K562 (cell line): Measurements from ENCODE around the gene ZSCAN26. TPM values are rescaled to one million over a fixed set of nuclear protein-coding genes. Genes with fewer than 3 reads are reported as not detected.

ENCODE experiments used
- CBX3 ChIP-seq, 2 experiments: IDR thresholded peaks; 1 replicate in 1 of 2; 2 replicates in 1 of 2; pipeline ENCODE4 v1.6.1; 2012; ENCODE audit warnings: inconsistent platforms in 2 of 2, low read length in 2 of 2, borderline replicate concordance in 1 of 2, control low read depth in 1 of 2
- GATA2 ChIP-seq: sonication (generic); formaldehyde crosslinking; IDR thresholded peaks from 2 replicates; pipeline ENCODE4 v1.4.0; 2020; ENCODE audit warnings: mild to moderate bottlenecking, missing genetic modification reagents
- MTF1 ChIP-seq: fragments of 250-450 bp; sonication (Bioruptor Pico); IDR thresholded peaks from 2 replicates; pipeline ENCODE4 v1.9.0; 2021; ENCODE audit warnings: moderate library complexity, mild to moderate bottlenecking, inconsistent platforms, borderline replicate concordance
- NFATC3 ChIP-seq: fragments of 450-650 bp; IDR thresholded peaks from 2 replicates; pipeline ENCODE4 v1.6.1; 2017; ENCODE audit warnings: mild to moderate bottlenecking
- NRF1 ChIP-seq, 2 experiments: fragments of 450-650 bp; IDR thresholded peaks in 1 of 2; conservative IDR thresholded peaks in 1 of 2; 2 replicates each; pipeline ENCODE4 v1.6.1; 2014; ENCODE audit warnings: mild to moderate bottlenecking in 2 of 2
- PHB ChIP-seq: fragments of 250-450 bp; sonication (Bioruptor Pico); IDR thresholded peaks from 2 replicates; pipeline ENCODE4 v1.5.0; 2021
- PRMT5 ChIP-seq: sonication (generic); formaldehyde crosslinking; IDR thresholded peaks from 2 replicates; pipeline ENCODE4 v1.5.0; 2020; ENCODE audit warnings: missing genetic modification reagents
- RB1 ChIP-seq: fragments of 450-650 bp; IDR thresholded peaks from 2 replicates; pipeline ENCODE4 v1.6.1; 2017; ENCODE audit warnings: low read depth, mild to moderate bottlenecking
- SMC3 ChIP-seq: conservative IDR thresholded peaks from 2 replicates; pipeline ENCODE4 v1.6.1; 2011; ENCODE audit warnings: low read depth, low read length, improper control_type of control experiment; ENCODE audit not compliant: insufficient read depth
- YY1 ChIP-seq, 3 experiments: IDR thresholded peaks; 2 replicates each; pipeline ENCODE4 v1.6.1; 2011; ENCODE audit warnings: low read length in 2 of 3, mild to moderate bottlenecking in 2 of 3, moderate library complexity in 2 of 3, borderline replicate concordance in 1 of 3, control low read depth in 1 of 3, low read depth in 1 of 3; ENCODE audit not compliant: insufficient read depth in 3 of 3, insufficient replicate concordance in 2 of 3, control insufficient read depth in 1 of 3, insufficient read length in 1 of 3; ENCODE audit errors: extremely low read depth in 1 of 3
- ZNF134 ChIP-seq: fragments of 250-450 bp; sonication (Bioruptor Pico); conservative IDR thresholded peaks from 2 replicates; pipeline ENCODE4 v1.4.0; 2020
- ZNF507 ChIP-seq: conservative IDR thresholded peaks from 2 replicates; pipeline ENCODE4 v1.6.1; 2017; ENCODE audit warnings: missing genetic modification characterization, missing compliant biosample characterization
- ZNF696 ChIP-seq: fragments of 250-450 bp; sonication (Bioruptor Pico); conservative IDR thresholded peaks from 2 replicates; pipeline ENCODE4 v1.4.0; 2020; ENCODE audit warnings: mild to moderate bottlenecking, moderate library complexity
- ZNF766 ChIP-seq: fragments of 200-800 bp; sonication (Bioruptor generic); conservative IDR thresholded peaks from 2 replicates; pipeline ENCODE4 v1.6.1; 2016; ENCODE audit warnings: missing genetic modification characterization, missing compliant biosample characterization
- polyA plus RNA-seq, 8 experiments: library from polyadenylated mRNA; depleted of rRNA in 4 of 8; stranded (reverse) in 5 of 8; unstranded in 3 of 8; fragments of >200 nt; fragmentation: Nextera tagmentation in 2 of 8; fragmentation: Illumina TruSeq in 1 of 8; extraction: Ambion mirVana in 2 of 8; extraction: Trizol in 1 of 8; gene quantifications; 2 replicates each; pipeline versions ENCODE4 v1.2.1 to v1.2.3, GENCODE V29; 2011 to 2014; ENCODE audit warnings: inconsistent platforms in 1 of 8, missing spikeins in 1 of 8
- total RNA-seq, 7 experiments: library from RNA; depleted of rRNA in 6 of 7; stranded (reverse); fragments of >200 nt in 6 of 7; fragmentation: Illumina TruSeq in 2 of 7; extraction: Trizol in 2 of 7; gene quantifications; 2 replicates each; pipeline versions ENCODE4 v1.2.1 to v1.2.3, GENCODE V29; 2011 to 2021; ENCODE audit warnings: low replicate concordance in 1 of 7
- TF ChIP-seq, protein P1 (sequence below), 2 experiments: IDR thresholded peaks in 1 of 2; conservative IDR thresholded peaks in 1 of 2; 2 replicates each; pipeline ENCODE4 v1.6.1; 2016; ENCODE audit warnings: low read depth in 2 of 2, mild to moderate bottlenecking in 1 of 2, missing compliant biosample characterization in 1 of 2, missing genetic modification characterization in 1 of 2, moderate library complexity in 1 of 2
- TF ChIP-seq, protein P2 (sequence below), 2 experiments: fragments of 450-650 bp; IDR thresholded peaks; 2 replicates each; pipeline ENCODE4 v1.6.1; 2016

ZSCAN26 gene
- total and polyA plus RNA-seq, 9 of the 15 experiments (the other 6 are each of a cell fraction or from before 2014, with no cell fraction given): 5.9 to 14.2 (median 10.5) TPM

DNA sequence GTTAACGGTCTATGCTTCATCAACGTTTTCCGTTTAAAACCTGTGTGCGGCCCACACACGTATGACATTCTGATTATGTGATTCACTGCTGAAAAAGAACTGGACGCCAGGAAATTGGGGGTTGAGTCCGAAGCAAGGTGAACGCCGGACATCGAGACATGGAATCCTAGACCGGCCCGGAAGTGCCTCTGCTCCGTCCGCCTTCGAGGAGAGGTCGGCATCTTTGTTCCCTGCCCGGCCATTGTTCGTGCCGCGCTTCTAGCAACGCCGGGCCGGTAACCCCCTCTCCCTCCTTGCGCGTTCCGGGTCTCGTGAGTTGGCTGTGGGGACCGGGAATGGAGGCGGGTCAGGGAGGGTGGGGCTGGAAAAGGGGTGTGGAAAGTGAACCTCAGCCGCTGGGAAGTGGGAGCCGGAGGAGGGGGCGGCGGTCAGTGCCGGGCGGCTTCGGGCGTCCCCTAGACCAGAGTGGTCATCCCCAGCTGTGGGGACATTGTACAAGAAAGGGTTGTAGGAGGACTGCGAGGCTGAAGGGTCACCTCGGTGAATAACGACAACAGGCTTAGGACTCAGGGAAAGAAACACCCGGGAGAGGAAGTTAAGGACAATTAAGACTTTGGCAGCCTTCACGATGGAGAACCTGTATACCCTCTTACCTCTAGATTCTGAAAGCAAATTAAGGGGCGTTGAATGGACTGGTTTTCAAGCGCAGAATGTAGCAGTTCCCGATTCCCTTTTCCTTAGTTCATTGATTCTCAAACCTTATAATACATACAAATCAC, 41.7 kb upstream of the ZSCAN26 start, which contains the start of gene ZSCAN9 (continued):
- TF ChIP-seq, protein P1, sequence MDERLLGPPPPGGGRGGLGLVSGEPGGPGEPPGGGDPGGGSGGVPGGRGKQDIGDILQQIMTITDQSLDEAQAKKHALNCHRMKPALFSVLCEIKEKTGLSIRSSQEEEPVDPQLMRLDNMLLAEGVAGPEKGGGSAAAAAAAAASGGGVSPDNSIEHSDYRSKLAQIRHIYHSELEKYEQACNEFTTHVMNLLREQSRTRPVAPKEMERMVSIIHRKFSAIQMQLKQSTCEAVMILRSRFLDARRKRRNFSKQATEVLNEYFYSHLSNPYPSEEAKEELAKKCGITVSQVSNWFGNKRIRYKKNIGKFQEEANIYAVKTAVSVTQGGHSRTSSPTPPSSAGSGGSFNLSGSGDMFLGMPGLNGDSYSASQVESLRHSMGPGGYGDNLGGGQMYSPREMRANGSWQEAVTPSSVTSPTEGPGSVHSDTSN (CRISPR knock-in tag; IDR thresholded peaks at IDR 0.05; ENCODE audit: low read depth): no peak
- TF ChIP-seq, protein P1 (tag; conservative IDR thresholded peaks at IDR 0.05; ENCODE audit: low read depth): 0 out of 2 replicates have a peak, but pooled peaks have one; percentile 52
- TF ChIP-seq MTF1 (CRISPR knock-in tag) (no peak), GATA2 (CRISPR knock-in tag) (no peak), ZNF696 (CRISPR knock-in tag) (no peak), ZNF766 (CRISPR knock-in tag) (peak; percentile 53; the same call in 1 of the 2 replicates), PRMT5 (CRISPR knock-in tag) (no peak), ZNF134 (CRISPR knock-in tag) (no peak), NRF1 (conservative IDR thresholded peaks at IDR 0.05 in 1 of 2, IDR thresholded peaks at IDR 0.05 in 1 of 2) (no peak; a peak in 2 of 4 replicates), NFATC3 (no peak), YY1 (IDR thresholded peaks at IDR 0.05; ENCODE audit: borderline replicate concordance in 1 of 3, control insufficient read depth in 1 of 3, extremely low read depth in 1 of 3, insufficient read depth in 3 of 3, insufficient read length in 1 of 3, insufficient replicate concordance in 2 of 3, low read depth in 1 of 3, low read length in 2 of 3) (peak; percentile 69 to 97 (median 94)), SMC3 (0 out of 2 replicates have a peak, but pooled peaks have one; percentile 29), ZNF507 (no peak), PHB (no peak), CBX3 (IDR thresholded peaks at IDR 0.05; ENCODE audit: borderline replicate concordance in 1 of 2, low read length in 2 of 2) (peak in 1 of 2 experiments; percentile 84; a peak in 2 of 3 replicates), RB1 (peak; percentile 75)
- TF ChIP-seq, protein P2, sequence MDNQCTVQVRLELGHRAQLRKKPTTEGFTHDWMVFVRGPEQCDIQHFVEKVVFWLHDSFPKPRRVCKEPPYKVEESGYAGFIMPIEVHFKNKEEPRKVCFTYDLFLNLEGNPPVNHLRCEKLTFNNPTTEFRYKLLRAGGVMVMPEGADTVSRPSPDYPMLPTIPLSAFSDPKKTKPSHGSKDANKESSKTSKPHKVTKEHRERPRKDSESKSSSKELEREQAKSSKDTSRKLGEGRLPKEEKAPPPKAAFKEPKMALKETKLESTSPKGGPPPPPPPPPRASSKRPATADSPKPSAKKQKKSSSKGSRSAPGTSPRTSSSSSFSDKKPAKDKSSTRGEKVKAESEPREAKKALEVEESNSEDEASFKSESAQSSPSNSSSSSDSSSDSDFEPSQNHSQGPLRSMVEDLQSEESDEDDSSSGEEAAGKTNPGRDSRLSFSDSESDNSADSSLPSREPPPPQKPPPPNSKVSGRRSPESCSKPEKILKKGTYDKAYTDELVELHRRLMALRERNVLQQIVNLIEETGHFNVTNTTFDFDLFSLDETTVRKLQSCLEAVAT (IDR thresholded peaks at IDR 0.05): peak; percentile 44 to 80; a peak in 2 of 4 replicates
